K562 (cell line): ENCODE data around the gene NUB1. TPM values are rescaled to one million over a fixed set of nuclear protein-coding genes. Genes with fewer than 3 reads are reported as not detected.

Source experiments
- ATAC-seq: fragments of 200-7000 bp; cut with Tn5 transposase; 3 replicates; pipeline ENCODE4 v1.9.1; 2020; ENCODE audit warnings: moderate library complexity
- BruUV-seq: library from RNA; stranded (reverse); fragments of 400-500 nt; replicated peaks from 2 replicates; lab custom pipeline; 2021; lab: Mats Ljungman, UMichigan
- CTCF ChIA-PET: fragments of 300-600 bp; formaldehyde crosslinking; extraction: SDS; loops from one replicate; lab custom pipeline; 2021; ENCODE audit warnings: low intra/inter-chr PET ratio; lab: Yijun Ruan, JAX
- POLR2A ChIA-PET: fragments of 300-600, 350-650 bp; sonication (Branson Sonifier 250); formaldehyde crosslinking; extraction: SDS; loops from one replicate; lab custom pipeline; 2021; ENCODE audit warnings: antibody characterized with exemption, inconsistent platforms; lab: Yijun Ruan, JAX
- DNase-seq, 4 experiments: peaks; one replicate each; pipeline versions ENCODE4 v3.0.0 to v3.0.0-alpha.2; 2011 to 2018; ENCODE audit warnings: low spot score in 3 of 4, mixed read lengths in 3 of 4; ENCODE audit errors: extremely low read depth in 1 of 4
- FAIRE-seq: peaks from 2 replicates; lab custom pipeline; 2011; peaks lifted over from hg19 to GRCh38; lab: Jason Lieb, UNC
- H2AFZ ChIP-seq: 2 replicates; pipeline ENCODE4 v1.6.0; 2011; ENCODE audit warnings: low read depth, low read length, control low read depth, inconsistent platforms
- H3K27ac ChIP-seq: fragments of 200-600 bp; 3 replicates; pipeline ENCODE4 v1.8.0; 2011; ENCODE audit warnings: low read depth, mild to moderate bottlenecking, control low read depth, inconsistent platforms, low read length, moderate library complexity, mixed read lengths; ENCODE audit errors: extremely low read depth
- H3K27me3 ChIP-seq, 2 experiments: fragments of 300-600 bp in 1 of 2; 2 replicates in 1 of 2; 3 replicates in 1 of 2; pipeline versions ENCODE4 v1.6.0 to v1.8.0; 2011; ENCODE audit warnings: inconsistent platforms in 2 of 2, low read length in 2 of 2, mild to moderate bottlenecking in 1 of 2, mixed read lengths in 1 of 2, moderate library complexity in 1 of 2; ENCODE audit not compliant: control insufficient read depth in 2 of 2, insufficient read depth in 2 of 2
- H3K36me3 ChIP-seq: fragments of 300-600 bp; 3 replicates; pipeline ENCODE4 v1.8.0; 2011; ENCODE audit warnings: mild to moderate bottlenecking, low read length, inconsistent platforms; ENCODE audit not compliant: control insufficient read depth, insufficient read depth
- H3K4me1 ChIP-seq, 2 experiments: fragments of 200-600 bp in 1 of 2; replicated peaks in 1 of 2; 2 replicates in 1 of 2; 3 replicates in 1 of 2; pipeline versions ENCODE4 v1.5.1 to v1.8.0; 2011; ENCODE audit warnings: inconsistent platforms in 2 of 2, low read length in 2 of 2, mild to moderate bottlenecking in 1 of 2, mixed read lengths in 1 of 2, moderate library complexity in 1 of 2; ENCODE audit not compliant: control insufficient read depth in 2 of 2, insufficient read depth in 2 of 2
- H3K4me2 ChIP-seq: 2 replicates; pipeline ENCODE4 v1.6.1; 2011; ENCODE audit warnings: low read length, control low read depth, inconsistent platforms, mixed read lengths; ENCODE audit not compliant: insufficient read depth
- H3K4me3 ChIP-seq: fragments of 200-600 bp; sonication (generic), shearing (Covaris generic); 2 replicates; pipeline ENCODE4 v1.5.1; 2016; ENCODE audit warnings: control low read depth, inconsistent platforms
- H3K79me2 ChIP-seq: fragments of 200-600 bp; 3 replicates; pipeline ENCODE4 v1.8.0; 2011; ENCODE audit warnings: low read length, inconsistent platforms; ENCODE audit not compliant: control insufficient read depth, insufficient read depth
- H3K9ac ChIP-seq, 2 experiments: 2 replicates each; pipeline versions ENCODE4 v1.6.0 to v1.6.1; 2011; ENCODE audit warnings: low read depth in 2 of 2, low read length in 2 of 2, control low read depth in 1 of 2, inconsistent platforms in 1 of 2, mild to moderate bottlenecking in 1 of 2, mixed read lengths in 1 of 2; ENCODE audit not compliant: insufficient read depth in 1 of 2
- H3K9me1 ChIP-seq: one replicate; pipeline ENCODE4 v1.6.0; 2011; ENCODE audit warnings: inconsistent platforms, mild to moderate bottlenecking, low read length, moderate library complexity; ENCODE audit not compliant: control insufficient read depth, insufficient read depth
- H3K9me3 ChIP-seq: replicated peaks from 2 replicates; pipeline ENCODE4 v1.5.1; 2011; ENCODE audit warnings: low read depth, low read length, inconsistent platforms; ENCODE audit not compliant: control insufficient read depth, insufficient read depth
- H4K20me1 ChIP-seq: replicated peaks from 2 replicates; pipeline ENCODE4 v1.6.1; 2011; ENCODE audit warnings: low read length, inconsistent platforms, mixed read lengths; ENCODE audit not compliant: control insufficient read depth, insufficient read depth
- CCNT2 ChIP-seq: IDR thresholded peaks from 2 replicates; pipeline ENCODE4 v1.6.1; 2011; ENCODE audit warnings: borderline replicate concordance, low read depth, mild to moderate bottlenecking, moderate library complexity, mixed read lengths, low read length; ENCODE audit not compliant: insufficient read length; ENCODE audit errors: extremely low read depth
- CHD2 ChIP-seq: IDR thresholded peaks from 2 replicates; pipeline ENCODE4 v1.6.1; 2011; ENCODE audit warnings: low read depth, low read length
- DIDO1 ChIP-seq: fragments of 450-650 bp; IDR thresholded peaks from 2 replicates; pipeline ENCODE4 v1.6.1; 2016; ENCODE audit warnings: low read depth, missing biosample characterization, missing genetic modification characterization
- ELF1 ChIP-seq: fragments of 200-800 bp; sonication (Bioruptor generic); IDR thresholded peaks from 2 replicates; pipeline ENCODE4 v1.6.1; 2016; ENCODE audit warnings: missing genetic modification characterization, missing compliant biosample characterization
- ELF2 ChIP-seq: fragments of 250-450 bp; sonication (Bioruptor Pico); IDR thresholded peaks from 2 replicates; pipeline ENCODE4 v1.5.0; 2021; ENCODE audit warnings: mild to moderate bottlenecking
- EP400 ChIP-seq: fragments of 450-650 bp; IDR thresholded peaks from 2 replicates; pipeline ENCODE4 v1.6.1; 2017; ENCODE audit warnings: antibody characterized with exemption, mild to moderate bottlenecking, moderate library complexity
- HMG20B ChIP-seq: fragments of 250-450 bp; sonication (Bioruptor Pico); IDR thresholded peaks from 2 replicates; pipeline ENCODE4 v1.5.0; 2021; ENCODE audit warnings: mild to moderate bottlenecking
- MAFF ChIP-seq: IDR thresholded peaks from 2 replicates; pipeline ENCODE4 v1.6.1; 2012; ENCODE audit warnings: low read length, improper control_type of control experiment
- NUFIP1 ChIP-seq: fragments of 450-650 bp; IDR thresholded peaks from 2 replicates; pipeline ENCODE4 v1.6.1; 2018; ENCODE audit not compliant: partially characterized antibody
- PHB ChIP-seq: fragments of 250-450 bp; sonication (Bioruptor Pico); IDR thresholded peaks from 2 replicates; pipeline ENCODE4 v1.5.0; 2021
- POLR3A ChIP-seq: IDR thresholded peaks from 2 replicates; pipeline ENCODE4 v1.6.1; 2011; ENCODE audit warnings: borderline replicate concordance, mild to moderate bottlenecking, moderate library complexity; ENCODE audit not compliant: insufficient read length, insufficient read depth; ENCODE audit errors: extremely low read depth
- SMARCE1 ChIP-seq: fragments of 450-650 bp; IDR thresholded peaks from 2 replicates; pipeline ENCODE4 v1.7.1; 2016; ENCODE audit warnings: mild to moderate bottlenecking
- SREBF2 ChIP-seq: sonication (generic); formaldehyde crosslinking; IDR thresholded peaks from 2 replicates; pipeline ENCODE4 v1.4.0; 2020; ENCODE audit warnings: mild to moderate bottlenecking, missing genetic modification reagents
- TBP ChIP-seq: optimal IDR thresholded peaks from 2 replicates; pipeline ENCODE3; 2011; ENCODE audit warnings: low read depth, low read length, improper control_type of control experiment
- ZNF436 ChIP-seq: fragments of 250-450, 450-650 bp; sonication (Bioruptor Pico); formaldehyde crosslinking; IDR thresholded peaks from 2 replicates; pipeline ENCODE4 v1.7.0; 2020; ENCODE audit warnings: mild to moderate bottlenecking
- ZNF668 ChIP-seq: fragments of 250-450 bp; sonication (Bioruptor Pico); IDR thresholded peaks from 2 replicates; pipeline ENCODE4 v1.8.0; 2022; ENCODE audit warnings: mild to moderate bottlenecking, inconsistent platforms
- WGBS: fragments of 100-300 bp; shearing (Covaris generic); methylation state at CpG from one replicate; pipeline ENCODE4 v1.1.6; 2016; ENCODE audit warnings: low coverage, mixed read lengths; ENCODE audit not compliant: insufficient coverage; ENCODE audit errors: missing lambda C conversion rate; 5-methylcytosine and 5-hydroxymethylcytosine counted together
- in situ Hi-C: fragments of 300-500 bp; cut with MboI; formaldehyde crosslinking; loops from 4 replicates; pipeline ENCODE4 v1.15.0; 2018; ENCODE audit warnings: inconsistent platforms, mixed read lengths
- intact Hi-C: fragments of 100-400 bp; cut with micrococcal nuclease; formaldehyde crosslinking; loops from 2 replicates; pipeline ENCODE4 v1.14.2; 2022
- polyA plus RNA-seq, 8 experiments: library from polyadenylated mRNA; depleted of rRNA in 4 of 8; stranded (reverse) in 5 of 8; unstranded in 3 of 8; fragments of >200 nt; fragmentation: Nextera tagmentation in 2 of 8; fragmentation: Illumina TruSeq in 1 of 8; extraction: Ambion mirVana in 2 of 8; extraction: Trizol in 1 of 8; gene quantifications; 2 replicates each; pipeline versions ENCODE4 v1.2.1 to v1.2.3, GENCODE V29; 2011 to 2014; ENCODE audit warnings: inconsistent platforms in 1 of 8, missing spikeins in 1 of 8
- total RNA-seq, 7 experiments: library from RNA; depleted of rRNA in 6 of 7; stranded (reverse); fragments of >200 nt in 6 of 7; fragmentation: Illumina TruSeq in 2 of 7; extraction: Trizol in 2 of 7; gene quantifications; 2 replicates each; pipeline versions ENCODE4 v1.2.1 to v1.2.3, GENCODE V29; 2011 to 2021; ENCODE audit warnings: low replicate concordance in 1 of 7
- TF ChIP-seq, protein P1 (sequence below): fragments of 250-450 bp; sonication (Bioruptor Pico); IDR thresholded peaks from 2 replicates; pipeline ENCODE4 v1.8.0; 2021; ENCODE audit warnings: mild to moderate bottlenecking, moderate library complexity
- TF ChIP-seq, protein P2 (sequence below): fragments of 450-650 bp; formaldehyde crosslinking; IDR thresholded peaks from 2 replicates; pipeline ENCODE4 v1.4.0; 2022; ENCODE audit warnings: mild to moderate bottlenecking, moderate library complexity

Gene NUB1
- total and polyA plus RNA-seq, 9 of the 15 experiments (the other 6 are each of a cell fraction or from before 2014, with no cell fraction given): 43.2 to 159 (median 85.2) TPM

DNA sequence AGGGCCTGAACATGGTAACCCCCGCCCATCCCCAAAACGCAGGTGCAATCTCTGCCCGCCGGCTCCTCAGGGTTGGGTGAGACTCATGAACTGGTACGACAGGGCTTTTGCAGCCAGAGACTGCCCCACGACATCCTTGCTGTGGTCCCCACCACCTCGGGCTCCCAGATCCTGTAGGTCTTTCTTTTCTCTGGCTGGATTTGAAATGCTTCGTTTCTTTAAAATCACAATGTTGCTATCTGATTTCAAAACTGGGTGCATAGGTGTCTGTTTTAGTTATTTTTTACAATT lies 46.3 kb downstream of the NUB1 start:
- H3K9me3 ChIP-seq: no peaks in the 10 kb centered on the region
- ChIA-PET POLR2A (no interaction called here), CTCF (no interaction called here)
- 28% methylated on average over 8 of the region's 8 CpGs for WGBS
- no peaks in the 10 kb centered on the region for H3K36me3 ChIP-seq
- H3K4me3 ChIP-seq: no peak overlapping the region
- H2AFZ ChIP-seq: no peak overlapping the region
- ATAC-seq (no peak), FAIRE-seq (no peak), DNase-seq (no peak)
- H3K27ac ChIP-seq: no peak overlapping the region
- H3K27me3 ChIP-seq: peaks cover 13 to 85% of the 10 kb centered on the region in 2 experiments; a peak in 4 of 5 replicates
- H3K9me1 ChIP-seq: no peaks in the 10 kb centered on the region
- in situ Hi-C loops: no loop called here
- no peaks in the 10 kb centered on the region for H3K79me2 ChIP-seq
- H3K4me2 ChIP-seq: no peak overlapping the region
- peaks cover 12 to 65% of the 10 kb centered on the region in 2 experiments; a peak in 4 of 5 replicates for H3K4me1 ChIP-seq
- no TSS peak for BruUV-seq
- H4K20me1 ChIP-seq: 0 out of 2 replicates have a peak, but pooled peaks cover 5% of the 10 kb centered on the region
- no peak overlapping the region for H3K9ac ChIP-seq
- intact Hi-C loops: no loop called here
- TF ChIP-seq ZNF436 (CRISPR knock-in tag) (no peak), CCNT2 (no peak), ELF2 (no peak), TBP (no peak), ZNF668 (no peak), POLR3A (no peak), PHB (CRISPR knock-in tag) (no peak), HMG20B (CRISPR knock-in tag) (no peak), CHD2 (no peak), ELF1 (tag) (no peak), NUFIP1 (no peak), SREBF2 (CRISPR knock-in tag) (no peak), DIDO1 (tag) (no peak), SMARCE1 (no peak), MAFF (no peak), EP400 (no peak)
- TF ChIP-seq, protein P1, sequence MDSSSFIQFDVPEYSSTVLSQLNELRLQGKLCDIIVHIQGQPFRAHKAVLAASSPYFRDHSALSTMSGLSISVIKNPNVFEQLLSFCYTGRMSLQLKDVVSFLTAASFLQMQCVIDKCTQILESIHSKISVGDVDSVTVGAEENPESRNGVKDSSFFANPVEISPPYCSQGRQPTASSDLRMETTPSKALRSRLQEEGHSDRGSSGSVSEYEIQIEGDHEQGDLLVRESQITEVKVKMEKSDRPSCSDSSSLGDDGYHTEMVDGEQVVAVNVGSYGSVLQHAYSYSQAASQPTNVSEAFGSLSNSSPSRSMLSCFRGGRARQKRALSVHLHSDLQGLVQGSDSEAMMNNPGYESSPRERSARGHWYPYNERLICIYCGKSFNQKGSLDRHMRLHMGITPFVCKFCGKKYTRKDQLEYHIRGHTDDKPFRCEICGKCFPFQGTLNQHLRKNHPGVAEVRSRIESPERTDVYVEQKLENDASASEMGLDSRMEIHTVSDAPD: no peak
- TF ChIP-seq, protein P2, sequence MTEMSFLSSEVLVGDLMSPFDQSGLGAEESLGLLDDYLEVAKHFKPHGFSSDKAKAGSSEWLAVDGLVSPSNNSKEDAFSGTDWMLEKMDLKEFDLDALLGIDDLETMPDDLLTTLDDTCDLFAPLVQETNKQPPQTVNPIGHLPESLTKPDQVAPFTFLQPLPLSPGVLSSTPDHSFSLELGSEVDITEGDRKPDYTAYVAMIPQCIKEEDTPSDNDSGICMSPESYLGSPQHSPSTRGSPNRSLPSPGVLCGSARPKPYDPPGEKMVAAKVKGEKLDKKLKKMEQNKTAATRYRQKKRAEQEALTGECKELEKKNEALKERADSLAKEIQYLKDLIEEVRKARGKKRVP: no peak
